ENCODE measurements around the gene MCTP2.

MCTP2 gene

GRCh38 chr15:94265009-94265408 lies 33.6 kb downstream of the MCTP2 start:
- no peaks in the 10 kb centered on the region for H3K4me1 ChIP-seq (ENCODE audit: control insufficient read depth, insufficient read depth, low read length)
- TF ChIP-seq ZNF391 (tag by site-specific recombination; IDR thresholded peaks at IDR 0.05; ENCODE audit: borderline replicate concordance, low read depth): no peak
- no peak for TF ChIP-seq ZNF529 (tag by site-specific recombination; IDR thresholded peaks at IDR 0.05; ENCODE audit: insufficient replicate concordance)
- no peak for TF ChIP-seq ZNF280D (tag by site-specific recombination; IDR thresholded peaks at IDR 0.05)
- TF ChIP-seq ZBTB49 (tag by site-specific recombination; IDR thresholded peaks at IDR 0.05; ENCODE audit: low read depth): no peak
- no peak for TF ChIP-seq ZNF677 (tag by site-specific recombination; IDR thresholded peaks at IDR 0.05)
- no peak for TF ChIP-seq ZNF169 (tag by site-specific recombination; IDR thresholded peaks at IDR 0.05)
- TF ChIP-seq SCRT1 (tag by site-specific recombination; IDR thresholded peaks at IDR 0.05; ENCODE audit: borderline replicate concordance): no peak
- TF ChIP-seq OVOL3 (tag by site-specific recombination; IDR thresholded peaks at IDR 0.05): no peak
- no peak for TF ChIP-seq ZNF48 (tag by site-specific recombination; IDR thresholded peaks at IDR 0.05)
- TF ChIP-seq ZFHX2 (tag by site-specific recombination; conservative IDR thresholded peaks at IDR 0.05): no peak
- ChIA-PET POLR2A (no interaction called here), CTCF (no interaction called here)
- H3K9me3 ChIP-seq (ENCODE audit: control insufficient read depth, insufficient read depth, low read depth, low read length): no peaks in the 10 kb centered on the region
- no peak overlapping the region for H3K4me3 ChIP-seq (ENCODE audit: low read depth, low read length)
- H3K36me3 ChIP-seq (ENCODE audit: control insufficient read depth in 2 of 2, insufficient read depth in 1 of 2, low read length in 2 of 2): no peaks in the 10 kb centered on the region
- no peak overlapping the region for H3K27ac ChIP-seq (ENCODE audit: extremely low read depth, low read depth, low read length)

- Histone ChIP-seq H3K4me1 (ENCODE audit: control insufficient read depth, insufficient read depth, low read length) (no peaks in the 10 kb centered on the region), H3K27ac (ENCODE audit: extremely low read depth, low read depth, low read length) (no peak overlapping the region), H3K9me3 (ENCODE audit: control insufficient read depth, insufficient read depth, low read depth, low read length) (no peaks in the 10 kb centered on the region), H3K36me3 (ENCODE audit: control insufficient read depth in 2 of 2, insufficient read depth in 1 of 2, low read length in 2 of 2) (no peaks in the 10 kb centered on the region), H3K4me3 (ENCODE audit: low read depth, low read length) (no peak overlapping the region)
- POLR2A ChIA-PET: no interaction called here
- CTCF ChIA-PET: interaction anchor here (0.9 to 1.1 kb wide), 2 partner anchors 13 to 102 kb away, joined by 3 read pairs; no protein-coding TSS in a partner anchor
- TF ChIP-seq ZBTB17 (tag by site-specific recombination; IDR thresholded peaks at IDR 0.05): no peak
- no peak for TF ChIP-seq ZNF76 (tag by site-specific recombination; IDR thresholded peaks at IDR 0.05; ENCODE audit: borderline replicate concordance, low read depth)
- no peak for TF ChIP-seq PRDM2 (tag by site-specific recombination; IDR thresholded peaks at IDR 0.05; ENCODE audit: borderline replicate concordance)
- no peak for TF ChIP-seq ZEB2 (tag by site-specific recombination; IDR thresholded peaks at IDR 0.05)
- TF ChIP-seq ZNF513 (tag by site-specific recombination; IDR thresholded peaks at IDR 0.05): no peak
- TF ChIP-seq REPIN1 (tag by site-specific recombination; IDR thresholded peaks at IDR 0.05; ENCODE audit: low read depth): no peak
- TF ChIP-seq ZNF629 (tag by site-specific recombination; IDR thresholded peaks at IDR 0.05): no peak
- TF ChIP-seq BCL11A (tag by site-specific recombination; IDR thresholded peaks at IDR 0.05; ENCODE audit: low read depth): no peak
- TF ChIP-seq ZXDB (tag by site-specific recombination; IDR thresholded peaks at IDR 0.05): no peak
- no peak for TF ChIP-seq HOXC10 (CRISPR knock-in tag; IDR thresholded peaks at IDR 0.05)
- no peak for TF ChIP-seq ZBTB44 (tag by site-specific recombination; IDR thresholded peaks at IDR 0.05)
Observed at GRCh38 chr15:94265982-94266381, 34.6 kb downstream of the MCTP2 start.
